OCI-LY7 (cell line): ENCODE measurements around the gene OR2F1. TPM values are rescaled to one million over a fixed set of nuclear protein-coding genes. Genes with fewer than 3 reads are reported as not detected.

ENCODE experiments used
- BruUV-seq: library from RNA; stranded (reverse); fragments of 400-500 nt; replicated peaks from 2 replicates; lab custom pipeline; 2021; lab: Mats Ljungman, UMichigan
- CTCF ChIA-PET: fragments of 300-600 bp; sonication (Branson Sonifier 250); formaldehyde crosslinking; loops from one replicate; lab custom pipeline; 2022; ENCODE audit warnings: antibody characterized with exemption; ENCODE audit not compliant: unreplicated experiment; lab: Charles Lee
- POLR2A ChIA-PET: fragments of 300-600 bp; sonication (Branson Sonifier 250); formaldehyde crosslinking; loops from one replicate; lab custom pipeline; 2022; ENCODE audit warnings: antibody characterized with exemption; lab: Charles Lee
- DNase-seq: peaks from one replicate; pipeline ENCODE4 v3.0.0-alpha.2; 2015; ENCODE audit warnings: low spot score
- H2AFZ ChIP-seq: fragments of 200-600 bp; sonication (generic), shearing (Covaris generic); 2 replicates; pipeline ENCODE4 v1.6.1; 2014; ENCODE audit warnings: mild to moderate bottlenecking, antibody characterized with exemption, low read length, moderate library complexity
- H3K27ac ChIP-seq: fragments of 200-600 bp; sonication (generic); 2 replicates; pipeline ENCODE4 v1.5.1; 2014; ENCODE audit warnings: mixed run types, low read depth, mild to moderate bottlenecking, moderate library complexity, low read length, inconsistent platforms; ENCODE audit not compliant: poor library complexity, severe bottlenecking
- H3K36me3 ChIP-seq: fragments of 200-600 bp; sonication (generic); 2 replicates; pipeline ENCODE4 v1.6.1; 2014; ENCODE audit warnings: mild to moderate bottlenecking, antibody characterized with exemption, low read length, moderate library complexity, mixed read lengths; ENCODE audit not compliant: insufficient read depth
- H3K4me1 ChIP-seq: fragments of 200-600 bp; sonication (generic); 2 replicates; pipeline ENCODE4 v1.5.1; 2014; ENCODE audit warnings: mild to moderate bottlenecking, low read length; ENCODE audit not compliant: insufficient read depth, poor library complexity, severe bottlenecking
- H3K4me2 ChIP-seq: fragments of 200-600 bp; sonication (generic); 2 replicates; pipeline ENCODE4 v1.6.1; 2014; ENCODE audit warnings: mild to moderate bottlenecking, low read length
- H3K4me3 ChIP-seq: fragments of 200-600 bp; sonication (generic); 2 replicates; pipeline ENCODE4 v1.5.1; 2014; ENCODE audit warnings: mild to moderate bottlenecking, low read depth, low read length; ENCODE audit not compliant: poor library complexity, severe bottlenecking
- H3K79me2 ChIP-seq: fragments of 200-600 bp; sonication (generic); 2 replicates; pipeline ENCODE4 v1.6.1; 2016; ENCODE audit warnings: low read depth, mild to moderate bottlenecking, low read length, moderate library complexity, mixed read lengths; ENCODE audit not compliant: insufficient read depth
- H3K9me2 ChIP-seq: fragments of 200-600 bp; sonication (generic); 2 replicates; pipeline ENCODE4 v1.6.1; 2016; ENCODE audit warnings: mild to moderate bottlenecking, low read length, mixed read lengths; ENCODE audit not compliant: insufficient read depth
- H3K9me3 ChIP-seq: fragments of 200-600 bp; sonication (generic); 2 replicates; pipeline ENCODE4 v1.6.1; 2014; ENCODE audit warnings: mild to moderate bottlenecking, mixed run types, low read length, mixed read lengths
- H4K20me1 ChIP-seq: fragments of 200-600 bp; sonication (generic); 2 replicates; pipeline ENCODE4 v1.6.1; 2014; ENCODE audit warnings: mild to moderate bottlenecking, antibody characterized with exemption, low read length, moderate library complexity, mixed read lengths; ENCODE audit not compliant: insufficient read depth
- EZH2phosphoT487 ChIP-seq: fragments of 200-600 bp; sonication (generic); IDR thresholded peaks from 2 replicates; pipeline ENCODE4 v1.6.1; 2018; ENCODE audit warnings: low read depth, borderline replicate concordance, mild to moderate bottlenecking, mixed run types, antibody characterized with exemption, low read length, moderate library complexity, mixed read lengths
- intact Hi-C: fragments of 100-400 bp; cut with micrococcal nuclease; formaldehyde crosslinking; loops from one replicate; pipeline ENCODE4 v1.10.0; 2022; ENCODE audit not compliant: unreplicated experiment
- total RNA-seq, 2 experiments: library from RNA; depleted of rRNA in 1 of 2; stranded (reverse); fragments of >200 nt in 1 of 2; shearing (Covaris generic) in 1 of 2; gene quantifications; 2 replicates each; pipeline ENCODE4 v1.2.3, GENCODE V29; 2014 to 2022
- TF ChIP-seq, protein P1 (sequence below): fragments of 200-600 bp; sonication (generic); conservative IDR thresholded peaks from 2 replicates; pipeline ENCODE4 v1.5.1; 2014; ENCODE audit warnings: mild to moderate bottlenecking, antibody characterized with exemption, low read length, moderate library complexity, mixed read lengths

OR2F1 gene
- total RNA-seq, 2 experiments from 2014 or later, result not detected

DNA sequence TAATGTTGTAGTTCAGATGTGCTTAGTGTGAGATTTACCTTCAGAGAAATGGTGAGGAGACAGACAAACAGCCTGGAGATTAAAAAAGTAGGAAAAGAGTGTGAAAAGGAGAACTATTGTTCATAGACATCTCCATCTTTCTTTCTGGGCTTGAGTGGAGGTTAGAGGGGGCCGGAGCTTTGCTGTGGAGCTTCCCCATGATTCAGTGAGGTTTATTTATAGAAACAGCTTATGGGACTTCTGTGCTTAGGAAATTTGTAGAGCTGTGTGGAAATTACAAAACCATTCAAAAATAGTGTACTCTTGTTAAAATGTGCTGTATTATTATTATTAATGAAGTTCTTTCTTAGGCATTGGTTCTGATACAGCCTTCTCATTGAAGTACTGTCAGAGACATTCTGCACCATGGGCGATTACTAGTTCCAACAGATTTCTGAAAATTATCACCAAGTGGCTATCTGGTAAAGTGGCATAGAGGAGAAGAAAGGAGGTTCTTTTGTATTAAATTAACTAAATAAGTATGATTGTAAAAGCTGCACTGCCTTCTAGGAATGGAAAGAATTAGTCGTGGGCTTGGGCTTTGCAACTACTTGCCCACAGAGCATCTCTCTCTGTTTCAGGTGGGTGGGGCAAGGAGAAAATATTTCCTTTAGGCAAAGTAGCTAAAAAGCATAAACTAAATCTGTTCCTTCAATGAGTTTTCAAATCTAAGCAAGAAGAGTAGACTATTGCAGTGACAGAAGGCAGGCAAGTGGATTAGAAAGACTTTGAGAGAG, 44.0 kb upstream of the OR2F1 start:
- H3K9me3 ChIP-seq, result no peaks in the 10 kb centered on the region
- CTCF ChIA-PET, result no interaction called here
- no peak for TF ChIP-seq EZH2phosphoT487
- TF ChIP-seq, protein P1, sequence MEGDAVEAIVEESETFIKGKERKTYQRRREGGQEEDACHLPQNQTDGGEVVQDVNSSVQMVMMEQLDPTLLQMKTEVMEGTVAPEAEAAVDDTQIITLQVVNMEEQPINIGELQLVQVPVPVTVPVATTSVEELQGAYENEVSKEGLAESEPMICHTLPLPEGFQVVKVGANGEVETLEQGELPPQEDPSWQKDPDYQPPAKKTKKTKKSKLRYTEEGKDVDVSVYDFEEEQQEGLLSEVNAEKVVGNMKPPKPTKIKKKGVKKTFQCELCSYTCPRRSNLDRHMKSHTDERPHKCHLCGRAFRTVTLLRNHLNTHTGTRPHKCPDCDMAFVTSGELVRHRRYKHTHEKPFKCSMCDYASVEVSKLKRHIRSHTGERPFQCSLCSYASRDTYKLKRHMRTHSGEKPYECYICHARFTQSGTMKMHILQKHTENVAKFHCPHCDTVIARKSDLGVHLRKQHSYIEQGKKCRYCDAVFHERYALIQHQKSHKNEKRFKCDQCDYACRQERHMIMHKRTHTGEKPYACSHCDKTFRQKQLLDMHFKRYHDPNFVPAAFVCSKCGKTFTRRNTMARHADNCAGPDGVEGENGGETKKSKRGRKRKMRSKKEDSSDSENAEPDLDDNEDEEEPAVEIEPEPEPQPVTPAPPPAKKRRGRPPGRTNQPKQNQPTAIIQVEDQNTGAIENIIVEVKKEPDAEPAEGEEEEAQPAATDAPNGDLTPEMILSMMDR, result no peak
- no peaks in the 10 kb centered on the region for H3K79me2 ChIP-seq
- intact Hi-C loops, result no loop called here
- no peak for DNase-seq
- POLR2A ChIA-PET, result interaction anchor here (0.7 to 1.3 kb wide), 2 partner anchors 8 to 18 kb away, joined by 3 to 5 read pairs; partner anchors contain the start of gene TCAF1
- H2AFZ ChIP-seq, result no peak overlapping the region
- H3K4me2 ChIP-seq, result no peak overlapping the region
- H3K9me2 ChIP-seq, result no peaks in the 10 kb centered on the region
- no peaks in the 10 kb centered on the region for H3K4me1 ChIP-seq
- no peak overlapping the region for H3K27ac ChIP-seq
- BruUV-seq, result no TSS peak
- no peaks in the 10 kb centered on the region for H4K20me1 ChIP-seq
- no peaks in the 10 kb centered on the region for H3K36me3 ChIP-seq
- no peak overlapping the region for H3K4me3 ChIP-seq

DNA sequence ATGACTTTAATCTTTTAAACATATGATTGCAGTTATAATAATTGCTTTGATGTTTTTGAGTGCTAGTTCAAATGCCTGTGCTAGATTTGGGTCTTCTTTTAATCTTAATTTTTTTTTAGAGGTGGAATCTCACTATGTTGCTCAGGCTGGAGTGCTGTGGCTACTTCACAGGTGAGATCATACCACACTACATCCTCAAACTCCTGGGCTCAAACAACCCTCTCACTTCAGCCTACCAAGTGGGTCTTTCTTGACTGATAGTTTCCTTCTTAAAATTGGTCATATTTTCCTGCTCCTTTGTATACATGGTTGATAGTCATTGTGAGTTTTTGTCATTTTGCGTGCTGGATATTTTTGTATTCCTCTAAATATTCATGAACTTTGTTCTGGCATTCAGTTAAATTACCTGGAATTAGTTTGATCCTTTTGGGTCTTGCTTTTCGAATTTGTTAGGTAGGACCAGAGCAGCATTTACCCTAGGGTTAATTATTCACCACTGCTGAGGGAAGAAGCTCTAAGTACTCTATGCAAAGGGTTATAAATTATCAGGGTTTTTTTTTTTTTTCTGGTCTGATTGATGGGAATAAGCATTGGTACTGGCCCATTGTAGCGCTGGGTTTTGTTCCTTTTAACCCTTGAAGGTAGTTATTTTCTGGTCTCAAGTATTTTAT, 40.6 kb upstream of the OR2F1 start:
- H3K79me2 ChIP-seq, result no peaks in the 10 kb centered on the region
- TF ChIP-seq, protein P1, result no peak
- no peak for TF ChIP-seq EZH2phosphoT487
- H3K9me3 ChIP-seq, result no peaks in the 10 kb centered on the region
- H3K4me1 ChIP-seq, result no peaks in the 10 kb centered on the region
- DNase-seq, result no peak
- BruUV-seq, result no TSS peak
- ChIA-PET POLR2A (interaction anchor here (0.7 kb wide), 1 partner anchor 196 kb away, joined by 3 read pairs; no protein-coding TSS in a partner anchor), CTCF (no interaction called here)
- H3K9me2 ChIP-seq, result no peaks in the 10 kb centered on the region
- no peaks in the 10 kb centered on the region for H4K20me1 ChIP-seq
- H3K36me3 ChIP-seq, result no peaks in the 10 kb centered on the region
- no peak overlapping the region for H3K27ac ChIP-seq
- H3K4me3 ChIP-seq, result no peak overlapping the region
- H3K4me2 ChIP-seq, result no peak overlapping the region
- no peak overlapping the region for H2AFZ ChIP-seq
- intact Hi-C loops, result no loop called here
